Measurements from ENCODE around the gene L3MBTL4. TPM values are rescaled to one million over a fixed set of nuclear protein-coding genes. Genes with fewer than 3 reads are reported as not detected.

Gene L3MBTL4
- total RNA-seq, 1 experiment from 2014 or later: 2.1 TPM

- Mint-ChIP-seq H3K36me3 (ENCODE audit: insufficient read depth, unreplicated experiment) (no peaks in the 10 kb centered on the region), H3K27ac (ENCODE audit: unreplicated experiment) (no peak overlapping the region), H3K27me3 (ENCODE audit: unreplicated experiment) (peaks cover 23% of the 10 kb centered on the region), H3K4me3 (ENCODE audit: low read depth, unreplicated experiment) (no peak overlapping the region), H3K4me1 (ENCODE audit: low read depth, unreplicated experiment) (no peaks in the 10 kb centered on the region), H3K9me3 (ENCODE audit: low read depth, unreplicated experiment) (peaks cover 6% of the 10 kb centered on the region)
- intact Hi-C loops (cut with micrococcal nuclease; ENCODE audit: unreplicated experiment): no loop called here
- no peak for DNase-seq
- CTCF ChIA-PET: no interaction called here
- BruUV-seq (replicated peaks): no TSS peak
- TF ChIP-seq, protein P1, sequence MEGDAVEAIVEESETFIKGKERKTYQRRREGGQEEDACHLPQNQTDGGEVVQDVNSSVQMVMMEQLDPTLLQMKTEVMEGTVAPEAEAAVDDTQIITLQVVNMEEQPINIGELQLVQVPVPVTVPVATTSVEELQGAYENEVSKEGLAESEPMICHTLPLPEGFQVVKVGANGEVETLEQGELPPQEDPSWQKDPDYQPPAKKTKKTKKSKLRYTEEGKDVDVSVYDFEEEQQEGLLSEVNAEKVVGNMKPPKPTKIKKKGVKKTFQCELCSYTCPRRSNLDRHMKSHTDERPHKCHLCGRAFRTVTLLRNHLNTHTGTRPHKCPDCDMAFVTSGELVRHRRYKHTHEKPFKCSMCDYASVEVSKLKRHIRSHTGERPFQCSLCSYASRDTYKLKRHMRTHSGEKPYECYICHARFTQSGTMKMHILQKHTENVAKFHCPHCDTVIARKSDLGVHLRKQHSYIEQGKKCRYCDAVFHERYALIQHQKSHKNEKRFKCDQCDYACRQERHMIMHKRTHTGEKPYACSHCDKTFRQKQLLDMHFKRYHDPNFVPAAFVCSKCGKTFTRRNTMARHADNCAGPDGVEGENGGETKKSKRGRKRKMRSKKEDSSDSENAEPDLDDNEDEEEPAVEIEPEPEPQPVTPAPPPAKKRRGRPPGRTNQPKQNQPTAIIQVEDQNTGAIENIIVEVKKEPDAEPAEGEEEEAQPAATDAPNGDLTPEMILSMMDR (IDR thresholded peaks at IDR 0.05; ENCODE audit: unreplicated experiment): no peak
Observed at GRCh38 chr18:6023551-6023950, 391.2 kb downstream of the L3MBTL4 start.

GRCh38 chr18:6022845-6023244 is 391.9 kb downstream of the L3MBTL4 start:
- no TSS peak for BruUV-seq (replicated peaks)
- intact Hi-C loops (cut with micrococcal nuclease; ENCODE audit: unreplicated experiment): no loop called here
- no peak overlapping the region for H3K27ac Mint-ChIP-seq (ENCODE audit: unreplicated experiment)
- H3K9me3 Mint-ChIP-seq (ENCODE audit: low read depth, unreplicated experiment): peaks cover 3% of the 10 kb centered on the region
- TF ChIP-seq, protein P1 (IDR thresholded peaks at IDR 0.05; ENCODE audit: unreplicated experiment): no peak
- no peak overlapping the region for H3K4me3 Mint-ChIP-seq (ENCODE audit: low read depth, unreplicated experiment)
- DNase-seq: no peak
- H3K27me3 Mint-ChIP-seq (ENCODE audit: unreplicated experiment): peaks cover 23% of the 10 kb centered on the region
- H3K36me3 Mint-ChIP-seq (ENCODE audit: insufficient read depth, unreplicated experiment): no peaks in the 10 kb centered on the region
- no peaks in the 10 kb centered on the region for H3K4me1 Mint-ChIP-seq (ENCODE audit: low read depth, unreplicated experiment)
- CTCF ChIA-PET: no interaction called here

GRCh38 chr18:6022074-6022444 is 392.7 kb downstream of the L3MBTL4 start:
- H3K4me1 Mint-ChIP-seq (ENCODE audit: low read depth, unreplicated experiment): no peaks in the 10 kb centered on the region
- H3K9me3 Mint-ChIP-seq (ENCODE audit: low read depth, unreplicated experiment): peaks cover 3% of the 10 kb centered on the region
- CTCF ChIA-PET: no interaction called here
- no peaks in the 10 kb centered on the region for H3K36me3 Mint-ChIP-seq (ENCODE audit: insufficient read depth, unreplicated experiment)
- H3K4me3 Mint-ChIP-seq (ENCODE audit: low read depth, unreplicated experiment): no peak overlapping the region
- TF ChIP-seq, protein P1 (IDR thresholded peaks at IDR 0.05; ENCODE audit: unreplicated experiment): no peak
- DNase-seq: no peak
- H3K27ac Mint-ChIP-seq (ENCODE audit: unreplicated experiment): no peak overlapping the region
- intact Hi-C loops (cut with micrococcal nuclease; ENCODE audit: unreplicated experiment): no loop called here
- peaks cover 23% of the 10 kb centered on the region for H3K27me3 Mint-ChIP-seq (ENCODE audit: unreplicated experiment)
- no TSS peak for BruUV-seq (replicated peaks)

- no TSS peak for BruUV-seq (replicated peaks)
- no peak for DNase-seq
- Mint-ChIP-seq H3K27ac (ENCODE audit: unreplicated experiment) (no peak overlapping the region), H3K4me1 (ENCODE audit: low read depth, unreplicated experiment) (no peaks in the 10 kb centered on the region), H3K9me3 (ENCODE audit: low read depth, unreplicated experiment) (peaks cover 3% of the 10 kb centered on the region), H3K36me3 (ENCODE audit: insufficient read depth, unreplicated experiment) (no peaks in the 10 kb centered on the region), H3K4me3 (ENCODE audit: low read depth, unreplicated experiment) (no peak overlapping the region), H3K27me3 (ENCODE audit: unreplicated experiment) (peaks cover 23% of the 10 kb centered on the region)
- TF ChIP-seq, protein P1 (IDR thresholded peaks at IDR 0.05; ENCODE audit: unreplicated experiment): no peak
- CTCF ChIA-PET: no interaction called here
- intact Hi-C loops (cut with micrococcal nuclease; ENCODE audit: unreplicated experiment): no loop called here
Observed at GRCh38 chr18:6021306-6022073, 393.2 kb downstream of the L3MBTL4 start.

Data from Calu3 (cell line).